IMR-90 (cell line): Measurements from ENCODE around the gene MXD4. TPM values are rescaled to one million over a fixed set of nuclear protein-coding genes. Genes with fewer than 3 reads are reported as not detected.
A peak's percentile ranks its signal among the peaks of the same experiment; 100 is the strongest.

ENCODE experiments used
- ATAC-seq: fragments of 200-7000 bp; cut with Tn5 transposase; 2 replicates; pipeline ENCODE4 v1.9.1; 2020; ENCODE audit warnings: low read depth, mild to moderate bottlenecking, moderate library complexity
- BruUV-seq: library from RNA; stranded (reverse); fragments of 400-500 nt; replicated peaks from 2 replicates; lab custom pipeline; 2021; lab: Mats Ljungman, UMichigan
- CTCF ChIA-PET: fragments of 300-600 bp; formaldehyde crosslinking; extraction: SDS; loops from one replicate; lab custom pipeline; 2021; ENCODE audit warnings: antibody characterized with exemption; lab: Yijun Ruan, JAX
- POLR2A ChIA-PET: fragments of 300-600 bp; sonication (Branson Sonifier 250); formaldehyde crosslinking; loops from one replicate; lab custom pipeline; 2022; ENCODE audit warnings: antibody characterized with exemption; ENCODE audit not compliant: unreplicated experiment; lab: Charles Lee
- DNase-seq: peaks from one replicate; pipeline ENCODE4 v3.0.0; 2013
- H2AFZ ChIP-seq: replicated peaks from 2 replicates; pipeline ENCODE3; 2013; ENCODE audit warnings: low read length, mild to moderate bottlenecking; ENCODE audit not compliant: poor library complexity
- H2AK5ac ChIP-seq: 2 replicates; pipeline ENCODE4 v1.6.1; 2013; ENCODE audit warnings: low read depth, low read length, inconsistent platforms
- H2AK9ac ChIP-seq: replicated peaks from 2 replicates; pipeline ENCODE3; 2013; ENCODE audit warnings: mild to moderate bottlenecking, low read depth, low read length, moderate library complexity; ENCODE audit not compliant: poor library complexity
- H2BK120ac ChIP-seq: 2 replicates; pipeline ENCODE4 v1.6.1; 2013; ENCODE audit warnings: low read depth, low read length, inconsistent platforms
- H2BK15ac ChIP-seq: 3 replicates; pipeline ENCODE4 v1.6.1; 2013; ENCODE audit warnings: low read depth, low read length, inconsistent platforms
- H2BK20ac ChIP-seq: 2 replicates; pipeline ENCODE4 v1.6.1; 2013; ENCODE audit warnings: low read depth, mild to moderate bottlenecking, inconsistent platforms, low read length, moderate library complexity
- H2BK5ac ChIP-seq: 2 replicates; pipeline ENCODE4 v1.6.1; 2013; ENCODE audit warnings: mild to moderate bottlenecking, low read depth, low read length, inconsistent platforms; ENCODE audit not compliant: poor library complexity, severe bottlenecking
- H3K14ac ChIP-seq: replicated peaks from 2 replicates; pipeline ENCODE4 v1.6.1; 2013; ENCODE audit warnings: low read depth, low read length, inconsistent platforms
- H3K18ac ChIP-seq: 2 replicates; pipeline ENCODE4 v1.6.1; 2013; ENCODE audit warnings: low read depth, low read length, control low read depth
- H3K23ac ChIP-seq: 2 replicates; pipeline ENCODE4 v1.6.1; 2013; ENCODE audit warnings: low read depth, low read length, inconsistent platforms
- H3K27ac ChIP-seq: 2 replicates; pipeline ENCODE4 v1.5.1; 2013; ENCODE audit warnings: mild to moderate bottlenecking, control low read depth, low read length; ENCODE audit not compliant: insufficient read depth
- H3K27me3 ChIP-seq: 2 replicates; pipeline ENCODE4 v1.6.1; 2013; ENCODE audit warnings: low read length; ENCODE audit not compliant: control insufficient read depth, insufficient read depth
- H3K36me3 ChIP-seq: 2 replicates; pipeline ENCODE4 v1.6.1; 2013; ENCODE audit warnings: low read length, mixed read lengths; ENCODE audit not compliant: control insufficient read depth, insufficient read depth
- H3K4ac ChIP-seq: 2 replicates; pipeline ENCODE4 v1.6.1; 2013; ENCODE audit warnings: low read depth, low read length, inconsistent platforms
- H3K4me1 ChIP-seq: 2 replicates; pipeline ENCODE4 v1.6.1; 2013; ENCODE audit warnings: low read length, mixed read lengths; ENCODE audit not compliant: control insufficient read depth, insufficient read depth
- H3K4me2 ChIP-seq: 2 replicates; pipeline ENCODE4 v1.6.1; 2013; ENCODE audit warnings: low read depth, mild to moderate bottlenecking, control low read depth, low read length, moderate library complexity
- H3K4me3 ChIP-seq: 2 replicates; pipeline ENCODE4 v1.5.1; 2013; ENCODE audit warnings: low read depth, mild to moderate bottlenecking, control low read depth, low read length, moderate library complexity; ENCODE audit not compliant: insufficient read depth
- H3K56ac ChIP-seq: 2 replicates; pipeline ENCODE4 v1.6.1; 2013; ENCODE audit warnings: low read length, inconsistent platforms; ENCODE audit not compliant: insufficient read depth; ENCODE audit errors: extremely low read depth
- H3K79me1 ChIP-seq, 2 experiments: 2 replicates each; pipeline ENCODE4 v1.6.1; 2013; ENCODE audit warnings: low read length in 2 of 2, inconsistent platforms in 1 of 2, low read depth in 1 of 2
- H3K9ac ChIP-seq: 2 replicates; pipeline ENCODE4 v1.6.1; 2013; ENCODE audit warnings: low read depth, low read length, control low read depth
- H3K9me1 ChIP-seq: 2 replicates; pipeline ENCODE4 v1.6.1; 2013; ENCODE audit warnings: low read length, inconsistent platforms; ENCODE audit not compliant: insufficient read depth
- H3K9me3 ChIP-seq: 2 replicates; pipeline ENCODE4 v1.6.1; 2013; ENCODE audit warnings: low read length; ENCODE audit not compliant: control insufficient read depth, insufficient read depth
- H4K20me1 ChIP-seq: 2 replicates; pipeline ENCODE4 v1.6.1; 2013; ENCODE audit warnings: low read length, inconsistent platforms; ENCODE audit not compliant: insufficient read depth
- H4K5ac ChIP-seq: 2 replicates; pipeline ENCODE4 v1.6.1; 2013; ENCODE audit warnings: mild to moderate bottlenecking, low read depth, low read length, control low read depth
- H4K8ac ChIP-seq, 2 experiments: 2 replicates each; pipeline ENCODE4 v1.6.1; 2013; ENCODE audit warnings: low read depth in 2 of 2, low read length in 2 of 2, control low read depth in 1 of 2, inconsistent platforms in 1 of 2
- H4K91ac ChIP-seq: 2 replicates; pipeline ENCODE4 v1.6.1; 2013; ENCODE audit warnings: low read depth, low read length, inconsistent platforms; ENCODE audit not compliant: insufficient read depth
- FOS ChIP-seq: fragments of 150-350 bp; IDR thresholded peaks from 2 replicates; pipeline ENCODE4 v1.6.1; 2016; ENCODE audit warnings: low read depth, low read length
- NFE2L2 ChIP-seq: fragments of 150-350 bp; IDR thresholded peaks from 2 replicates; pipeline ENCODE4 v1.6.1; 2016; ENCODE audit warnings: low read depth, mild to moderate bottlenecking, low read length
- RAD21 ChIP-seq: IDR thresholded peaks from 2 replicates; pipeline ENCODE4 v1.6.1; 2012; ENCODE audit warnings: low read length, improper control_type of control experiment
- WGBS, 2 experiments: methylation state at CpG; one replicate each; pipeline versions ENCODE4 v1.1.5 to v1.1.7; 2013; ENCODE audit warnings: missing lambda C conversion rate in 2 of 2; ENCODE audit not compliant: insufficient read length in 1 of 2; ENCODE audit errors: extremely low coverage in 2 of 2; 5-methylcytosine and 5-hydroxymethylcytosine counted together
- dilution Hi-C: fragments of 300-500 bp; cut with HindIII; formaldehyde crosslinking; loops from one replicate; pipeline ENCODE4 v1.14.3; 2018; ENCODE audit warnings: low sequenced_read_pairs; ENCODE audit not compliant: unreplicated experiment
- in situ Hi-C: fragments of 300-500 bp; cut with MboI; formaldehyde crosslinking; loops from 3 replicates; pipeline ENCODE4 v1.14.3; 2019; ENCODE audit warnings: low sequenced_read_pairs, inconsistent platforms, mixed read lengths
- intact Hi-C: fragments of 100-400 bp; cut with micrococcal nuclease; formaldehyde crosslinking; loops from 2 replicates; pipeline ENCODE4 v1.10.0; 2022
- polyA plus RNA-seq, 3 experiments: library from polyadenylated mRNA; depleted of rRNA; stranded (reverse); fragments of >200 nt; gene quantifications; 2 replicates each; pipeline ENCODE4 v1.2.3, GENCODE V29; 2012; ENCODE audit warnings: low replicate concordance in 1 of 3
- total RNA-seq: library from RNA; depleted of rRNA; stranded (reverse); fragments of >200 nt; gene quantifications from 2 replicates; pipeline ENCODE4 v1.2.3, GENCODE V29; 2012

The MXD4 gene
- total and polyA plus RNA-seq, 2 of the 4 experiments (the other 2 are of a cell fraction), result 22.8 to 54.4 TPM

DNA sequence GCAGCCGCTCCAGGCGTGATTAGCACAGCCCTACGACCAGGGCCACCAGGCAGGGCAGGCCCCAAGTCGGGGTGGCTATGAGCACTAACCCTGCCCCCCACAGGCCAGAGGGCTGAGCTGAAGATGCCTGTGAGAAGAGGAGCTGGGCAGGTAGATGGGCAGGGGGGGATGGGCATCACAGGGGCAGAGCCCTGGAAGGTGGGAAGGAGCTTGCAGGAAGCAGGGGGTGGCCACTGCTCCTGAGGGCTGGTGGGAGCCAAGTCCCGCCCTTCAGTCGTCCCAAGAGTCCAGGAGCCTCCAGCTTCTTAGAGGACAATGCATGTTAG is 7.3 kb upstream of the MXD4 start:
- POLR2A ChIA-PET, result no interaction called here
- intact Hi-C loops, result loop anchor here (10.0 kb wide), 1 partner anchor 146 kb away; the partner anchor contains the start of genes CFAP99 and ZFYVE28
- CTCF ChIA-PET, result no interaction called here

More for the DNA sequence above, 7.3 kb upstream of the MXD4 start:
- peak overlapping the region; percentile 29 for H2AFZ ChIP-seq
- H4K20me1 ChIP-seq, result no peaks in the 10 kb centered on the region
- no peaks in the 10 kb centered on the region for H3K79me1 ChIP-seq
- no peak overlapping the region for H3K4me3 ChIP-seq
- no peak overlapping the region for H2AK9ac ChIP-seq
- H3K9me3 ChIP-seq, result no peaks in the 10 kb centered on the region
- H3K4ac ChIP-seq, result no peak overlapping the region
- peaks cover 3% of the 10 kb centered on the region; the same call in 1 of the 2 replicates for H3K4me1 ChIP-seq
- no peak overlapping the region for H4K5ac ChIP-seq
- no peak overlapping the region for H3K56ac ChIP-seq
- no TSS peak for BruUV-seq
- no peak overlapping the region for H3K4me2 ChIP-seq
- WGBS, 2 experiments, result no CpG with 5 or more reads among the region's 6 CpGs
- TF ChIP-seq RAD21 (no peak), NFE2L2 (no peak), FOS (no peak)
- H2BK120ac ChIP-seq, result no peak overlapping the region
- H3K27ac ChIP-seq, result no peak overlapping the region
- no peak overlapping the region for H2AK5ac ChIP-seq
- H2BK20ac ChIP-seq, result no peak overlapping the region
- no peaks in the 10 kb centered on the region for H3K9me1 ChIP-seq
- H2BK5ac ChIP-seq, result no peak overlapping the region
- H3K9ac ChIP-seq, result no peak overlapping the region
- no peak overlapping the region for H4K91ac ChIP-seq
- no peak overlapping the region for H3K23ac ChIP-seq
- in situ Hi-C loops, result no loop called here
- H4K8ac ChIP-seq, result no peak overlapping the region
- H3K27me3 ChIP-seq, result peaks cover 2% of the 10 kb centered on the region; the same call in 1 of the 2 replicates
- H3K14ac ChIP-seq, result no peak overlapping the region
- ATAC-seq, result no peak
- H3K36me3 ChIP-seq, result no peaks in the 10 kb centered on the region
- H2BK15ac ChIP-seq, result no peak overlapping the region
- H3K18ac ChIP-seq, result no peak overlapping the region
- dilution Hi-C loops, result no loop called here
- no peak for DNase-seq
